ENCODE results near the gene EIF4G3. TPM values are rescaled to one million over a fixed set of nuclear protein-coding genes. Genes with fewer than 3 reads are reported as not detected.
"Not testable (repeated sequence)": the region's sequence is repeated elsewhere in the genome, so short reads cannot be mapped to it uniquely, and the experiment has no call there.

Gene EIF4G3
- total and polyA plus RNA-seq, 2 of the 8 experiments (the other 6 are each of a cell fraction or from before 2014, with no cell fraction given) = 47.5 to 66.6 TPM

DNA sequence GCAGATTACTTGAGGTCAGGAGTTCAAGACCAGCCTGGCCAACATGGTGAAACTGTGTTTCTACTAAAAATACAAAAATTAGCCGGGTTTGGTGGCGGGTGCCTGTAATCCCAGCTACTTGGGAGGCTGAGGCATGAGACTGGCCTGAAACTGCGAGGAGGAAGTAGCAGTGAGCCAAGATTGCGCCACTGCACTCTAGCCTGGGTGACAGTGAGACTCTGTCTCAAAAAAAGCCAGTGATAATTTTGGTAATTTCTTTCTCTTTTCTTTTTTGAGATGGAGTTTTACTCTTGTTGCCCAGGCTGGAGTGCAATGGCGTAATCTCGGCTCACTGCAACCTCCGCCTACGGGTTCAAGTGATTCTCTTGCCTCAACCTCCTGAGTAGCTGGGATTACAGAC lies 324.9 kb downstream of the EIF4G3 start:
- H2BK15ac ChIP-seq (ENCODE audit: low read length); H3K9ac ChIP-seq (replicated peaks in 1 of 4; ENCODE audit: extremely low read depth in 1 of 4, low read depth in 3 of 4, low read length in 3 of 4); H2AFZ ChIP-seq (ENCODE audit: low read length); H3K79me2 ChIP-seq (ENCODE audit: control insufficient read depth in 1 of 2, insufficient read depth in 2 of 2, low read length in 2 of 2); H3K4me2 ChIP-seq (ENCODE audit: insufficient read depth in 1 of 2, low read depth in 2 of 2, low read length in 2 of 2); H2AK5ac ChIP-seq (ENCODE audit: low read depth, low read length); H3K9me3 ChIP-seq (ENCODE audit: insufficient read depth in 2 of 2, low read depth in 1 of 2, low read length in 1 of 2); H3K27me3 ChIP-seq (replicated peaks in 1 of 4; ENCODE audit: control insufficient read depth in 3 of 4, extremely low read depth in 1 of 4, insufficient read depth in 3 of 4, low read length in 3 of 4); H3K14ac ChIP-seq (ENCODE audit: insufficient read length); FAIRE-seq; H4K8ac ChIP-seq (ENCODE audit: extremely low read depth, insufficient read depth, low read length); H3K4me1 ChIP-seq (replicated peaks in 1 of 4; ENCODE audit: control insufficient read depth in 3 of 4, insufficient read depth in 4 of 4, low read length in 3 of 4); H4K5ac ChIP-seq (ENCODE audit: insufficient read length, low read depth, low read length); DNase-seq (ENCODE audit: low read depth in 1 of 2, low spot score in 2 of 2); H3K18ac ChIP-seq (ENCODE audit: extremely low read depth, low read length); H4K91ac ChIP-seq (replicated peaks; ENCODE audit: insufficient read length, low read length); H3K56ac ChIP-seq (replicated peaks; ENCODE audit: insufficient read length, low read depth, low read length); POLR2A ChIA-PET (ENCODE audit: partially characterized antibody); H3K4me3 ChIP-seq (ENCODE audit: extremely low read depth in 1 of 4, insufficient read depth in 2 of 4, low read depth in 3 of 4, low read length in 4 of 4); H3K23ac ChIP-seq (ENCODE audit: insufficient read length); H2BK120ac ChIP-seq (replicated peaks; ENCODE audit: low read depth, low read length); H2BK5ac ChIP-seq (ENCODE audit: low read depth, low read length); H4K20me1 ChIP-seq (replicated peaks in 1 of 2; ENCODE audit: control insufficient read depth in 1 of 2, insufficient read depth in 2 of 2, low read length in 2 of 2); H3K23me2 ChIP-seq (ENCODE audit: low read depth, low read length); H3K79me1 ChIP-seq (ENCODE audit: low read depth, low read length); H3K27ac ChIP-seq (ENCODE audit: low read depth, low read length); H3K4ac ChIP-seq (replicated peaks; ENCODE audit: insufficient read length, low read depth, low read length); H2BK12ac ChIP-seq (ENCODE audit: low read depth, low read length); H2BK20ac ChIP-seq (ENCODE audit: low read length): not testable (repeated sequence)
- 76% methylated on average over 8 of the region's 8 CpGs; no CpG with 5 or more reads in 1 of the 2 experiments for WGBS, 2 experiments (ENCODE audit: extremely low coverage in 1 of 2, insufficient coverage in 1 of 2, insufficient read length in 1 of 2, insufficient replicate concordance in 2 of 2, low coverage in 1 of 2, low lambda C conversion rate in 2 of 2, missing lambda C conversion rate in 1 of 2)
- peaks cover 8 to 76% (median 33%) of the 10 kb centered on the region in 4 experiments for H3K36me3 ChIP-seq (ENCODE audit: control insufficient read depth in 2 of 4, insufficient read depth in 4 of 4, low read length in 3 of 4)
- CTCF ChIA-PET (ENCODE audit: partially characterized antibody) = interaction anchor here (1.3 kb wide), 1 partner anchor 366 kb away, joined by 4 read pairs; no protein-coding TSS in a partner anchor
